Osteocyte (in vitro differentiated cells): ENCODE measurements around the gene CDC42EP3. TPM values are rescaled to one million over a fixed set of nuclear protein-coding genes. Genes with fewer than 3 reads are reported as not detected.

ENCODE experiments used
- DNase-seq: peaks from one replicate; pipeline ENCODE4 v3.0.0; 2021; ENCODE audit warnings: mixed read lengths; ENCODE audit not compliant: unreplicated experiment; ENCODE audit errors: extremely low spot score
- H3K27ac Mint-ChIP-seq: one replicate; pipeline ENCODE4 v1.8.0; 2021; ENCODE audit warnings: mild to moderate bottlenecking, mixed read lengths; ENCODE audit not compliant: unreplicated experiment
- H3K27me3 Mint-ChIP-seq: one replicate; pipeline ENCODE4 v1.8.0; 2021; ENCODE audit warnings: mixed read lengths; ENCODE audit not compliant: unreplicated experiment
- H3K36me3 Mint-ChIP-seq: one replicate; pipeline ENCODE4 v1.8.0; 2021; ENCODE audit warnings: mixed read lengths; ENCODE audit not compliant: unreplicated experiment
- H3K4me1 Mint-ChIP-seq: one replicate; pipeline ENCODE4 v1.8.0; 2021; ENCODE audit warnings: mixed read lengths; ENCODE audit not compliant: unreplicated experiment
- H3K4me3 Mint-ChIP-seq: one replicate; pipeline ENCODE4 v1.8.0; 2021; ENCODE audit warnings: mild to moderate bottlenecking, moderate library complexity, mixed read lengths; ENCODE audit not compliant: unreplicated experiment
- H3K9me3 Mint-ChIP-seq: one replicate; pipeline ENCODE4 v1.8.0; 2021; ENCODE audit warnings: mixed read lengths; ENCODE audit not compliant: unreplicated experiment
- CTCF ChIP-seq: fragments of 200-600 bp; sonication (generic); IDR thresholded peaks from 2 replicates; pipeline ENCODE4 v1.5.0; 2021; ENCODE audit warnings: antibody characterized with exemption, mild to moderate bottlenecking, moderate library complexity
- total RNA-seq: library from RNA; stranded (reverse); gene quantifications from 2 replicates; pipeline ENCODE4 v1.2.1, GENCODE V29; 2021

Gene CDC42EP3
- total RNA-seq, 1 donor from 2014 or later, result 46.2 TPM

DNA sequence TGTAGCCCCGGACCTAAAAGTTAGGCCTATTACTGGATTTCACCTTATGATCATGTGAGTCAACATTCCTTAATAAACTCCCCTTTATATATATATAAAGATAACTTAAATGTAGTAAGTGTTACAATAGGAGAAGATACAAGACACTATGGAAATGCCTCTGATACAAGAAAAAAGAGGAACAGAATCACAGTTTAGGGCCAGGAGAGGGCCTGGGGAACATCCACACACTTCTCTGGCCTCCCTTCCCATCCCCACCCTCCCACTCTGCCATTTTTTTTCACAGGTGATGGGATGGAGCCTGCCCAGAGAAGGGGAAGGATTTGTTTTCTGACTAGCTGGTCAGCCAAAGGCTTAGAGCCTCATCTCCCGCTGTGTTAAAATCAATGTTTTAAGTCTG, 6.4 kb downstream of the CDC42EP3 start:
- H3K9me3 Mint-ChIP-seq, result no peaks in the 10 kb centered on the region
- no peaks in the 10 kb centered on the region for H3K27me3 Mint-ChIP-seq
- no peak overlapping the region for H3K4me3 Mint-ChIP-seq
- peak overlapping the region; percentile 51 for H3K27ac Mint-ChIP-seq
- H3K4me1 Mint-ChIP-seq, result peaks cover 61% of the 10 kb centered on the region
- DNase-seq, result no peak
- no peak for TF ChIP-seq CTCF
- H3K36me3 Mint-ChIP-seq, result peaks cover 8% of the 10 kb centered on the region

DNA sequence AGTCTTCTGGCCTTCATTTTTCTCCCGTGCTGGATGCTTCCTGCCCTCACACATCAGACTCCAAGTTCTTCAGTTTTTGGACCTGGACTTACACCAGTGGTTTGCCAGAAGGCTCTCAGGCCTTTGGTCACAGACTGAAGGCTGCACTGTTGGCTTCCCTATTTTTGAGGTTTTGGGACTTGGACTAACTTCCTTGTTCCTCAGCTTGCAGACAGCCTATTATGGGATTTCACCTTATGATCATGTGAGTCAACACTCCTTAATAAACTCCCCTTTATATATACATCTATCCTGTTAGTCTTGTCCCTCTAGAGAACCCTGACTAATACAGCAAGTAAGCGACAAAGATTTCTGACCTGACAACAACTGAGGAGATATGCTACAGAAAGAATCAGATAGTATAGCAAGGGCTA, 7.2 kb downstream of the CDC42EP3 start:
- Mint-ChIP-seq H3K4me3 (no peak overlapping the region), H3K36me3 (peaks cover 8% of the 10 kb centered on the region), H3K27ac (no peak overlapping the region), H3K27me3 (no peaks in the 10 kb centered on the region), H3K4me1 (peaks cover 61% of the 10 kb centered on the region), H3K9me3 (no peaks in the 10 kb centered on the region)
- no peak for TF ChIP-seq CTCF
- DNase-seq, result no peak

- Mint-ChIP-seq H3K27me3 (no peaks in the 10 kb centered on the region), H3K4me1 (peaks cover 62% of the 10 kb centered on the region), H3K4me3 (no peak overlapping the region), H3K27ac (peak overlapping the region; percentile 23), H3K36me3 (peaks cover 8% of the 10 kb centered on the region), H3K9me3 (no peaks in the 10 kb centered on the region)
- TF ChIP-seq CTCF, result no peak
- no peak for DNase-seq
These were observed 8.1 kb downstream of the CDC42EP3 start for GRCh38 chr2:37663390-37663789.

DNA sequence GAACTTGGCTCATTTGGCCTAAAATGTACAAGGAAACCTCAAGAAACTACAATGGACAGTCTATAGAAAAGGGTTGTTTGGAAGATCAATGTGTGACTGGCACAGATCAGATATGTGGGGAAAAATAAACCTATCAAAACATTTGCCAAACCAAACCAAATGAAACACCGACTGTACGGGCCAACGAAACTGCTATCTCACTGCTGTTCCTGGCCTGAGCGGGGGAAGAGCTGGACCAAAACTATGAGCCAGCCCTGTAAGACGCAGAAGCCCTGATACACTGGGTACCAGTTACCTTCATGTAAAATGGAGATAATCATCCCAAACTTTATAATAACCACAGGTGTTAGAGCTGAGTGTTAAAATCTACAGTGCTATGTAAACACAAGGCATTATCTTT, 11.7 kb downstream of the CDC42EP3 start:
- Mint-ChIP-seq H3K4me3 (no peak overlapping the region), H3K27me3 (no peaks in the 10 kb centered on the region), H3K9me3 (no peaks in the 10 kb centered on the region), H3K36me3 (peaks cover 13% of the 10 kb centered on the region), H3K27ac (peak overlapping the region; percentile 24), H3K4me1 (peaks cover 71% of the 10 kb centered on the region)
- TF ChIP-seq CTCF, result no peak
- DNase-seq, result no peak

- Mint-ChIP-seq H3K27me3 (no peaks in the 10 kb centered on the region), H3K4me1 (peaks cover 74% of the 10 kb centered on the region), H3K9me3 (no peaks in the 10 kb centered on the region), H3K27ac (peak overlapping the region; percentile 12), H3K4me3 (no peak overlapping the region), H3K36me3 (peaks cover 12% of the 10 kb centered on the region)
- DNase-seq, result no peak
- no peak for TF ChIP-seq CTCF
These were observed 12.8 kb downstream of the CDC42EP3 start for GRCh38 chr2:37658682-37659081.
